SK-N-MC (cell line): ENCODE results near the gene AP3B1.

ENCODE experiments used
- EZH2 ChIP-seq: fragments of 200-600 bp; sonication (generic); IDR thresholded peaks from one replicate; pipeline ENCODE4 v1.6.1; 2017; ENCODE audit warnings: antibody characterized with exemption
- FOXP2 ChIP-seq: optimal IDR thresholded peaks from 2 replicates; pipeline ENCODE3; 2011; ENCODE audit warnings: mild to moderate bottlenecking, moderate library complexity; ENCODE audit not compliant: insufficient read depth; ENCODE audit errors: extremely low read length, control extremely low read depth
- POLR2AphosphoS5 ChIP-seq: IDR thresholded peaks from 2 replicates; pipeline ENCODE4 v1.6.1; 2012; ENCODE audit warnings: mild to moderate bottlenecking, low read depth, low read length, borderline replicate concordance

DNA sequence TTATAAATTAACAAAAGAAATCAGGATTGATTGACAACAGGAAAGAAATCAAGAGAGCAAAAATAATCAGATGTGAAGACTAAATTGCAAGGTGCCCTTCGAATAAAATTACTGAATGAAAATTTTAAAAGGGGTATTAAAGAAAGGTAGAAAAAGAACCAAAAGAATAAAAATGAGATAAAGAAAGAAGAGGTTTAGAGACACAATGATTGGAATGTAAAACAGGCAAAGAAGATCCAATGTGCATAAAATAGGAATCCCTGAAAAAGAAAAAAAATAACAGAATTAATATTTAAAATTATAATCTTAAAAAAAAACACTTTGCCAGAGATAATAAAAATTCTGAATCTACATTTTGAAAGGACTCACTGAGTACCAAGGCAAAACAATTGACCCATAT lies 73.0 kb downstream of the AP3B1 start:
- TF ChIP-seq POLR2AphosphoS5: no peak
- TF ChIP-seq EZH2: no peak
- TF ChIP-seq FOXP2: no peak
